H1 (cell line): ENCODE results near the gene ANKRD30A. TPM values are rescaled to one million over a fixed set of nuclear protein-coding genes. Genes with fewer than 3 reads are reported as not detected.

ENCODE experiments used
- CHD7 ChIP-seq: fragments of 300-600 bp; sonication (generic); IDR thresholded peaks from 2 replicates; pipeline ENCODE4 v1.7.1; 2012; ENCODE audit warnings: low read length, moderate library complexity, mild to moderate bottlenecking, inconsistent platforms; ENCODE audit not compliant: insufficient replicate concordance
- polyA plus RNA-seq, 7 experiments: library from polyadenylated mRNA; depleted of rRNA in 3 of 7; stranded (reverse) in 5 of 7; unstranded in 2 of 7; fragments of >200 nt in 5 of 7; fragments of 200-250 nt in 2 of 7; gene quantifications; 1 replicate in 5 of 7; 2 replicates in 1 of 7; 4 replicates in 1 of 7; pipeline versions ENCODE4 v1.2.1 to v1.2.3, GENCODE V29; 2011 to 2013; ENCODE audit warnings: missing spikeins in 2 of 7, mixed read lengths in 2 of 7
- total RNA-seq: library from RNA; stranded (reverse); fragmentation: NEBNext Ultra II Directional; extraction: Animal tissue kit (Norgen Biotek cat#: 25700); gene quantifications from 2 replicates; pipeline ENCODE4 v1.2.1, GENCODE V29; 2021

Gene ANKRD30A
- total and polyA plus RNA-seq, 2 of the 8 experiments (the other 6 are each of a cell fraction or from before 2014, with no cell fraction given), result not detected

DNA sequence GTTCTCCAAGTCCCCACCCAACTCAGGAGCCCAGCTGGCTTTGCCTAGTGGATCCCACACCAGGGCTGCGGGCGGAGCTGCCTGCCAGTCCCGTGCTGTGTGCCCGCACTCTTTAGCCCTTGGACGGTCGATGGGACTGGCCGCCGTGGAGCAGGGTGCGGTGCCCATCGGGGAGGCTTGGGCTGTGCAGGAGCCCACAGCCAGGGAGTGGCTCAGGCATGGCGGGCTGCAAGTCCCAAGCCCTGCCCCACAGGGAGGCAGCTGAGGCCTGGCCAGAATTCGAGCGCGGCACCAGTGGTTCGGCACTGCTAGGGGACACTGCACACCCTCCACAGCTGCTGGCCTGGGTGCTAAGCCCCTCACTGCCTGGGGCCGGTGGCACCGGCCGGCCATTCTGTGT lies 159.7 kb downstream of the ANKRD30A start (continued):
- no peak for TF ChIP-seq CHD7
- TF ChIP-seq, all 59 proteins: peak for 0
